AG09319 (cell line): ENCODE data around the gene GFPT1.

Source experiments
- DNase-seq: peaks from one replicate; pipeline ENCODE4 v3.0.0-alpha.2; 2010; ENCODE audit warnings: low read depth; ENCODE audit errors: extremely low read depth
- TF ChIP-seq, protein P1 (sequence below): IDR thresholded peaks from 2 replicates; pipeline ENCODE4 v1.5.1; 2011; ENCODE audit warnings: low read depth, mild to moderate bottlenecking, inconsistent platforms, low read length, moderate library complexity

GFPT1 gene

DNA sequence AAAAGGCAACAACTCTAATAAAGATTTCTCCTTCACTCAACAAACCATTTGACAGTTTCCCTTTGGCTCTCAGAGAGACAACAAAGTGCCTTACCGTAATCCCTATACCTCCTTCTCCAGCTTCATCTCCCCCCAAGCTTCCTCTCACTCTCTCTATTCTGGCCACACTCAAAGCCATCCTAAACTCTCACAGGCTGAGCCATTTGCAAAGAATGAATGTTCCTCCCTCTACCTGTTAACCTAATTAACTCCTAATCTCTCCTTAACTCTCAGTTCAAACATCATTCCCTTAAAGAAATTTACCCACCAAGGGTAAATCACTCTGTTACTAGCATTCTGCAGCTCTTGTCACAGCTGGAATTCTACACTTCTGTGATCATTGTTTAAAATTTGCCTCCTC is 38.2 kb downstream of the GFPT1 start:
- TF ChIP-seq, protein P1, sequence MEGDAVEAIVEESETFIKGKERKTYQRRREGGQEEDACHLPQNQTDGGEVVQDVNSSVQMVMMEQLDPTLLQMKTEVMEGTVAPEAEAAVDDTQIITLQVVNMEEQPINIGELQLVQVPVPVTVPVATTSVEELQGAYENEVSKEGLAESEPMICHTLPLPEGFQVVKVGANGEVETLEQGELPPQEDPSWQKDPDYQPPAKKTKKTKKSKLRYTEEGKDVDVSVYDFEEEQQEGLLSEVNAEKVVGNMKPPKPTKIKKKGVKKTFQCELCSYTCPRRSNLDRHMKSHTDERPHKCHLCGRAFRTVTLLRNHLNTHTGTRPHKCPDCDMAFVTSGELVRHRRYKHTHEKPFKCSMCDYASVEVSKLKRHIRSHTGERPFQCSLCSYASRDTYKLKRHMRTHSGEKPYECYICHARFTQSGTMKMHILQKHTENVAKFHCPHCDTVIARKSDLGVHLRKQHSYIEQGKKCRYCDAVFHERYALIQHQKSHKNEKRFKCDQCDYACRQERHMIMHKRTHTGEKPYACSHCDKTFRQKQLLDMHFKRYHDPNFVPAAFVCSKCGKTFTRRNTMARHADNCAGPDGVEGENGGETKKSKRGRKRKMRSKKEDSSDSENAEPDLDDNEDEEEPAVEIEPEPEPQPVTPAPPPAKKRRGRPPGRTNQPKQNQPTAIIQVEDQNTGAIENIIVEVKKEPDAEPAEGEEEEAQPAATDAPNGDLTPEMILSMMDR, result no peak
- DNase-seq, result no peak

DNA sequence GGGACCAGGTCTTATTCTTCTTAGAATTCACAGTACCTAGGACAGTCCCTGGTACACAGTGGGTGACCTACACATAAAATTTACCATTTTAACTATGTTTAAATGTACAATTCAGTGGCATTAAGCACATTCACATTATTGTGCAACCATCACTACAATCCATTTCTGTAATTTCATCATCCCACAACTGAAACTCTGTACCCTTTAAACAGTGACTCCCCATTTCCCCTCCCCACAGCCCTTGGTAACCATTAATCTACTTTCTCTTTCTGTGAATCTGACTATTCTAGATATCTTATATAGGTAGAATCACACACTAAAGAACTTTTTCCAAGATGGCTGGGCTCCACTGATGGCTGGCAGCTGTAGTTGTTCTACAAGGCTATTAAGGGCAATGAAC is 41.6 kb downstream of the GFPT1 start:
- TF ChIP-seq, protein P1, result no peak
- DNase-seq, result no peak

DNA sequence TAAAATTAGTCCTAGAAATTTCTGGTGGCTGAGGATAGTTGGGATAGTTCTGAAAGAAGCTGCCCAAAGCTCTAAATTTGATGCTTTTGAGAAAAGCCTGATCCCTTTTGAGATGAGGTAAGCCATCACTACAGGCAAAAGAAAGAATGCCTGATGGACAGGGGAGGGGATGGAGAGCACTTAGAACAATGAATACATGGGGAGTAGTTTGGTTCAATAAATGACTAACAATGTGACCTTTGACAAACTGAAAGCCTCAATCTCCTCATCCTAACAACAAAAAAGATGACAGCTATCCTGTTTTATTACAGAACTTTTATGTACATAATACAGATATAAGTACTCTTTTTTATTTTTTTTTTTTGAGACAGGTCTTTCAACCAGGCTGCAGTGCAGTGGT is 42.7 kb downstream of the GFPT1 start:
- TF ChIP-seq, protein P1, result no peak
- DNase-seq, result no peak

DNA sequence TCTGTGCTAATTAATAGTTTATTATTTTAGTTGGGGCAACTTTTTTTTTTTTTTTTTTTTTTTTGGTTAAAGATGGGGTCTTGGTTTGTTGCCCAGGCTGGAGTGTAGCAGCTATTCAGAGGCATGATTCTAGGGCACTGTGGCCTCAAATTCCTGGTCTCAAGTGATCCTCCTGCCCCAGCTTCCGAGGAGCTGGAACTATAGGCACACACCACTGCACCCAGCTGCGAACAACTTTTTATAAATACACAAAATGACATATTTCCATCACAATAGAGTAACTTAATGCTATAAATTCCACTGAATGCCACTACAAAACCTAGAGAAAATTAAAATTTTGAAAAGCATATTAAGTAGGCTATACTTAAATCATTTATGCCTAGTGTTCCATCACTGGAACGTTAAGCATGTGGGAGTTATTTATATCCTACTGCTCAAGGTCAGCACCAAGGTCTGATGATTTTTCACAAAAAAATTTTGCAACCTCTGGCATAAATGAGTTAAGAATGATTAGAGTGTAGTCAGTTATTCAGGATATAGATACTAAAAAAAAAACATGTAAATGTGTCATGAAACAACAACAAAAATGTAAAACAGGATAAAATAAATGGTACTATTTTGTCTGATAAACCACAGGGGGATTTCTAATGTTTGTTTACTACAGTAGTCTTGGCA is 46.8 kb downstream of the GFPT1 start:
- TF ChIP-seq, protein P1, result no peak

DNA sequence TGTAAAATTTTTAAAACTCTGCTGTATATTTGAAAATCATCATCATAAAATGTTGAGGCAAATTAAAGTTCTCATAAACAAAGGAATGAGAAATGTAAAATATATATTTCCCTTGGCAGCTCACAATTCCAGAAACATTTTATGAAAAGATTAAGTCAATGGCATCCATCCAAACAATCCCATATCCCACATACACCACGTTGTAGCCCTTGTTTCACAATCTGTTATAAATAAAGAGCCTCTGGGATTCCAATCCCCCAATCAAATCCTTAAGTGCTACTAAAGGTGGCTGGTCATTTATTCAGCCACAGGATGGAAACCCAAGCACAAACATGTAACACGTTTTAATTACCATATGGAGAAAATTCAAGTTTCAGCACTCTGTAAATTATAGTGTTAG is 51.7 kb downstream of the GFPT1 start:
- no peak for DNase-seq
- TF ChIP-seq, protein P1, result no peak

More for the DNA sequence above, 46.8 kb downstream of the GFPT1 start:
- no peak for DNase-seq

DNA sequence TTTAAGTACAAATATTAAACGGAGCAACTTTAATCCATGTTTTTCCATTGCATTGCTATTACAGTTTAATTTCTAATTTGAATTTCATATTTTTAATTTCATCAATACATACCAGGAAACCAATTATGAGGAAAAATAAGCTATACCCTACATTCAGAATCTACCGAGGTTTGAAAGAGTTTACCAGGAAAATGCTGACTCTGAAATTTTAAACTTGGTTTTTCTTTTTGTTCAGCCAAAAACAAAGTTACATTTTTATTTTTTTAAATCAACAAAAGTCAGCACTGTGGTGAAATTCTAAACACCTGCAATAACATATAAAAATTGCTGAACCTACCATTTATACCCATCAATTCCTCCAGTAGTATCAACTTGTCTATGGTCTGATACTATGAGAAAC is 53.7 kb downstream of the GFPT1 start:
- TF ChIP-seq, protein P1, result no peak
- DNase-seq, result no peak

DNA sequence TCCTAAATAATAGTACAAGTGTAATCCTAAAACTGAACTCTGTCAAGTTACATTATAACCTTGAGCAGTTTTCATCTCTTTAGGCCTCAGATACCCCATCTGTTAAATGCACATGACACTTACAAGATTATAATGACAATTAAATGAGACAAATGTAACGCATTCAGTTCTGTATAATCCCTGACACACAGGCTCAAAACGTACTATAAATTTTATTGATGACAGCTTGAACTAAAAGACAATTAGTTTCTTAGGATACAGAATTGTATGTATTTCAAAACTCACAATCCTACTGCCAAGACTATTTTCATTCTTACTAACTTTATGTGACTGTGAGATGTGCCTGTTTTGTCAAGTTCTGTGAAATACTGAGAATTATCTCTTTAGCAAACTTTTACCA is 56.2 kb downstream of the GFPT1 start:
- no peak for DNase-seq
- TF ChIP-seq, protein P1, result no peak
